HG03565 (cell line): ENCODE measurements around the gene AMELX.

ENCODE experiments used
- ATAC-seq: cut with Tn5 transposase; IDR thresholded peaks from one replicate; pipeline ENCODE4 v1.9.1; 2021; ENCODE audit warnings: mild to moderate bottlenecking, moderate library complexity; ENCODE audit not compliant: unreplicated experiment

The AMELX gene

GRCh38 chrX:11305641-11306040 is 12.4 kb downstream of the AMELX start:
- no peak for ATAC-seq

GRCh38 chrX:11309220-11309619 is 16.0 kb downstream of the AMELX start:
- no peak for ATAC-seq

DNA sequence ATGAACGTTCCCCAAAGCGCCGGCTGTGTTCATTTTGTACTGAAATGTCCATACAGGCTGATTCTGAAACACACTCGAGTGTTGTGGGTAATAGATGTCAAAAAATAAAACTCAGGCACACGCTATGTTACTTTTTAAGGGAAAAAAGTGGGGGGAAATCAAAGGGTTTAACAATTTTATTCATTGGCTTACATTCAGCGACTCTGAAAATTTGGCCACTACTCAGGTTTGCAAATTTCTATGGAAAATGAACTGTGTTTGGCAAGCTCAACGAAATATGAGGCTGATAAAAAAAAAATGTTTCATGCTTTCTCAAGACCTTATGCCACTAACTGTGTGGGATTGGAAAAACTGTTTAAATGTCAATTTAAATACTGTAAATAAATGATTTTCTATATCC is 18.5 kb downstream of the AMELX start:
- ATAC-seq: no peak

DNA sequence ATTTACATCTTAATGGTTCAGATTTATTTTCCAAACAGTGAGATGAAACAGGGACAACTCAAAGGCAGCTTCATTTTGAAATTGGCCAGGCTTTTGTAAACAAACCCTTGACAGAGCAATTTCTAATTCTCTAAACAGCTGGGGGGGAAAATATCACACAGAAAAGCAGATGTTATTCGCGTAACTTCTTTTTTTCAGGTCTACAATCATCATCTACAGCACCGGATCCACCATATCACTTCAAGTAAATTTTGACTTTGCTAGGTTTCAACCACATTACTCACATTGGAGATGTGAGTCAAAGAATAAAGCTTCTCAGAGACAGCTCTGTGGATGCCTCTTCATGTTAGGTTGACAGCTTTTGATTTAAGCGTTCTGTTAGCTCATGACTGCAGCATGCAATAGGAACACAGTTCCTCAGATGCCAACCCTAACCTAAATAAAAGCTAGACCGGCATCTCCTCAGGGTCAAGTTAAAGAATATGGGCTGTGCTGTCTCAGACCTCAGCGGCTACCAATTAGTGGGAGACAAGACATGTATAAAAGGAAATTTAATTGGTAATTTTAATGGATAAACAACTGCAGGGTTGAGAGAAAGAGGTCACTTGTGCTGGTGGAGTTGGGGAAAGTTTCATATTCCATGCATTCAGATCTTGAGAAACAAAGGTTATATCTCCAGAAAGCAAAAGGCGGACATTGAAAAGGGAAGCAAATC is 26.8 kb downstream of the AMELX start:
- ATAC-seq: no peak

DNA sequence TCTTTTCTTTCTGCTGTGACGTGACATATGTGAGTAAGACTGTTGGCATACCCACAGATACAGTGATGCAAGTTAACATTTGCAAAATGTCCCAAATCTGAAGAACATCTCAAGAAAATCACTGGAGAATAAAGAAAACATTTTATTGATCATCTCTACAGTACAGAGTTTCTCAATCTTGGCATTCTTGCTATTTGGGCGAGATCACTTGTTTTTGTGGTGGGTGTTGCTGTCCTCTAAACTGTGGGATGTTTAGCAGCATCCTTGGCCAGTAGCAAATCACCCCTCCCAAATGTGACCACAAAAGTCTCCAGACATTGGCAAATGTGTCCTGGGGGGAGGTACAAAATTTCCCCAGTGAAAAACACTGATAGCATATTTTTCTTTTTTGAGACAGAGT is 28.8 kb downstream of the AMELX start:
- no peak for ATAC-seq

- no peak for ATAC-seq
Measured at GRCh38 chrX:11328134-11328533, 34.9 kb downstream of the AMELX start.

GRCh38 chrX:11329021-11329420 is 35.8 kb downstream of the AMELX start:
- ATAC-seq: no peak

DNA sequence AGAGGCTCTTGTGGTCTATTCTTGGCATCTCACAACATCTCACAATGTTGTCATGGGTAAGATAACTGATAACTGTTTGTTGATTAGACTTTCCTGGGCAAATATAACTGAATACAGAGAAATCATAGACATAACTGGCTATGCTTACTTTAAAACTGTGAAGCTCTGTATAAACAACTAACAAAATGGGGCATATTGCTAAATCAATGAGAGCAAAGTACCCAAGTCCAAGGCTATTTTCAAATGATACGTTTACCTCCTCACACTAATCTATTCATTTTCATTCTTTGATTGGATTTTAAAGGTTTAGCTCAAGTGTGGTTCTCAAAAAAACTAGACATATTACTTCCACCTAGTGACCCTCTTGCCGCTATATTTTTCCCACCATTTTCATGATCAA is 38.6 kb downstream of the AMELX start:
- ATAC-seq: no peak

DNA sequence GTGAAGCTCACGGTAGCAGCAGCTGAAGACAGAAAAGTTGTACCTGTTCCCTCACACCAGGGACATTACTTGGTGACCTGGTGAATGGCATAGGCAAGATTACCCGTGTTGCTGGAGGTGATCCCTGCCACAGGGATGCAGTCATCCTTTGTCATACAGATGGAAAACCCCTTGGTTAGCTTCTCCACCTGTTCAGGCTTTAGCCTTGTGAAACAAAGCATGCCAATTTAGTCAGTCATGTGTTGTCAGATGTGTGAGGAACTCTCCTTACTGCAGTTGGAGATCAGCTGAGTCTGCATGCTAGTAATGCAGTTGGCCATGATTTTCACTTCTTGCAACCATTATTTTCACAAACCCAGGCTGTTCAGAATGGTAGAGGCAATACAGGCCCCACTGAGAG is 41.0 kb downstream of the AMELX start:
- ATAC-seq: no peak

DNA sequence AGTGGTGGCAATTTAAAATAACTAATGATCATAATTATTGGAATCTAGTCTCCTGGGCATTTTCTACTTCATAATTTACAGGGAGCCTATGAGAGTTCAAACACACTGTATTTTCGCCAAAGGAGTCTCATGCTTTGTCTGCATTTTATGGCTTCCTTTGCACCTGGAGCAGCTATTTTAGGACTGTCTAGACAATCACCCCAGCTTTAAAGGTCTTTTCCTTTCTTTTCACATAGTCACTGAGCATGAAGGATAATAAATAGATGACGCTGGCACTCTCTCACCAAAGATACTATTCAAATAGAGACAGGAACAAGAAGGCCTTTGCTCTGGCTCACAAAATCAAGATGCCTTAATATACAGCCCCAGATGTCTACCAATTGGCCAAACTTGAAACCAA is 43.0 kb downstream of the AMELX start:
- no peak for ATAC-seq

GRCh38 chrX:11337292-11338009 is 44.2 kb downstream of the AMELX start:
- ATAC-seq: no peak

DNA sequence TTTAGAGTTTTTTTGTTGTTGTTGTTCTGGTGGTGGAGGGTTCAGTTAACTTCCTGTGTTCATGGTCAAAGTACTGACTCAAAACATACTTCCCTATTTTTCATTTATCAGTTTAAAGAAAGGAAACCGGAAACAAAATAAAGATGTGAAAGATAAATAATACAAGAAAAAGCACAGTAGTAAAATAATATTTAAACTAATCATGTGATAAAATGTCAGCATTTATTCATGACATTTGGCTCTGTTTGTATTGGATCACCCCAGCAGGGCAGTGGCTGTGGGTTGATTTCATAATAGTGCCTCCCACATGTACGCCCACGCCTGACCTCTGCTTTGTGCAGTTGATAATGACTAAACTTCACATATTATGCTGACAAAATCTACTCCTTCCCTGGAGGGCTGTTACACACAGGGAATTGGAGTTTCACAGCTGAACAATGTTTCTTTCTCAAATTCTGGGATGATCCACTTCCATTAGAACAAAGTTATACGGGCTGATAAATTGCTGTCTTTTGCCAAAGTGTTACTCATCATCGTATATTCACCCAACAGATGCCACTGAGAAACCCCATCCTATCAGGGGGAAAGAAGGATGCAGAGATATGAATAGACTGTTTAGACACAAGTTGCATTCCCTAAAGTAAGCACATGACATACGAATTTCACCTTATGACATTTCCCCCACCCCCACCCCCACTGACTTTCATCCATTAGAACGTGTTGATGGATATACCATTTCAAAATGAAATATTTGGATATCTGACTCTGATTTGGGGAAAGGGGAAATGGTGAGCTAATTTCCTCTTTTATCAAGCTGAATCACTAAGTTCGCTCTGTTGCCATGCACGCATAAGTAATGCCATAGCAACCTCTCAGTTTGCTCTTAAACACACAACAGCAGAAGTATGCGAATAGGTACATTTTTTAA is 48.3 kb downstream of the AMELX start:
- peak; percentile 78 for ATAC-seq

GRCh38 chrX:11342673-11343072 is 49.5 kb downstream of the AMELX start:
- ATAC-seq: no peak

DNA sequence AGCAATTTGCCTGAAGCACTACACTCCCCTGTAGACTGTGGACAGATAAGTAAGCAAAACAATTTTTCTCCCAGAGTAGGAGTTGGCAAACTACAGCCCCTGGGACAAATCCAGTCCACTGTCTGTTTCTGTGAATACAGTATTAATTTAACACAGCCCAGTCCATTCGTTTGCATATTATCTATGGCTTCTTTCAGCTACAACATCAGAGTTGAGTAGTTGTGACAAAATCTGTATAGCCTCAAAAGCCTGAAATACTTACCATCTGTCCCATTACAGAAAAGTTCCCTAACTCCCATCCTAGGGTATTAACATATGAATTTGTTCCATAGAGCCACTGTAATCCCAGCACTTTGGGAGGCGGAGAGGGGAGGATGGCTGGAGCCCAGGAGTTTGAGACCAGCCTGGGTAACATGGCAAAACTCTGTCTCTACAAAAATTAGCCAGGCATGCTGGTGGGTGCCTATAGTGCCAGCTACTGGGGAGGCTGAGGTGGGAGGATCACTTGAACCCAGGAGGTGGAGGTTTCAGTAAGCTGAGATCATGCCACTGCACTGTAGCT is 53.0 kb downstream of the AMELX start:
- no peak for ATAC-seq

DNA sequence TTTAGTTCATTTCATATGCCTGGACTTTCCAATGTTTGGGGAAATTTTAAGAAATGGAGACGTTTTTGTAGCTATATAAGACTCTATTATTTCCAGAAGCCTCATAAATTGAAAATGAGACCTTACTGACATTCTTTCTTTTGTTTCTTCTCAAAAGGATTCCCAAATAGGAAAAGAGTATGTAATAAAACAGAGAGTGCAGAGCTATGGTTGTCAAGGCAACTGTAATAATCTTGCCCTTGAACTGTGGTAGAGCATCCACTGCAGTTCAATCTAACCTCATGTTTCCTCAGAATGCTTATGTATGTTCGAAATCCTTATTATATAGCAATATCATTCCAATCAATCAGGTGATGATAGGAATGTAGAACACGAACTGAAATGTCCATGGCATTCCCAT is 54.1 kb downstream of the AMELX start:
- no peak for ATAC-seq

GRCh38 chrX:11349020-11349419 is 55.8 kb downstream of the AMELX start:
- no peak for ATAC-seq

DNA sequence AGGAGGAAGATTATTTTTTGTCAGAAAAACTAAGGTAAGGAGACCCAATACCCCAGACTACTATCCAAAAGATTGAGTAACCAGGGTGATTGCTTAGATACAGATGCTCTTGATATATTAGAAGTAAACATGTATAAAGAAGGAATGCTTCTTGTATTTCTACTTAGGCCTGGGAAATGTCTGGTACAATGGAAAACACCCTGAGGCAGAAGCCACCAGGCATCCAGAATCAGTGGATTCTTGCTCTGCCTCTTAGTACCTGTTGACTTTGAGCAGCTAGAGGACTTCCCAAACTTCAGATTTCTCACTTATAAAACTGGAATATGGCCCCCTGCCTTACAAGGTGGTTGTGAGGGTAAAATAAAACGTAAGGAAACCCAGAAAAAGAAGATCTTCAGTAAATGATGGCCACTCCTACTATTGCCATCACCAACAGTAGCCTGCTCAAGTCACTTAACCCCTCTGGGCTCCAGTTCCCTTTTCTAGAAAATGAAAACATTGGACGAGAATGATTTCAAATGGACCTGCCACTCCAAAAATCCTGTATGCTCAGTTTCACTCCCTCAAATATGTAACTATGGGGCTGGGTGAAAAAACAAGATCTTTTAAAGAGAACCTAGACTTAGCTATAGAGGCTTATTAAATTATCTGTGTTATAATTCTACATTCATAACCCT is 56.6 kb downstream of the AMELX start:
- ATAC-seq: no peak
